WTC11 (cell line): ENCODE measurements around the gene UIMC1. TPM values are rescaled to one million over a fixed set of nuclear protein-coding genes. Genes with fewer than 3 reads are reported as not detected.

Experiments
- ATAC-seq: fragments of 200-7000 bp; cut with Tn5 transposase; 2 replicates; pipeline ENCODE4 v1.10.0; 2021; ENCODE audit warnings: mild to moderate bottlenecking, moderate library complexity
- CTCF ChIA-PET: fragments of 300-600 bp; sonication (Branson Sonifier 250); formaldehyde crosslinking; loops from one replicate; lab custom pipeline; 2021; ENCODE audit warnings: antibody characterized with exemption; lab: Charles Lee
- POLR2A ChIA-PET: fragments of 350-600 bp; sonication (Branson Sonifier 250); formaldehyde crosslinking; loops from one replicate; lab custom pipeline; 2021; ENCODE audit warnings: antibody characterized with exemption; lab: Charles Lee
- DNase-seq: peaks from one replicate; pipeline ENCODE4 v3.0.0; 2021; ENCODE audit warnings: low spot score
- H3K27ac Mint-ChIP-seq: 2 replicates; pipeline ENCODE4 v1.8.0; 2021; ENCODE audit warnings: mixed read lengths
- H3K27me3 Mint-ChIP-seq: 2 replicates; pipeline ENCODE4 v1.8.0; 2021; ENCODE audit warnings: low read depth, mild to moderate bottlenecking, moderate library complexity, mixed read lengths
- H3K36me3 Mint-ChIP-seq: 2 replicates; pipeline ENCODE4 v1.8.0; 2021; ENCODE audit warnings: mixed read lengths
- H3K4me1 Mint-ChIP-seq: 2 replicates; pipeline ENCODE4 v1.8.0; 2022; ENCODE audit warnings: mixed read lengths
- H3K4me3 Mint-ChIP-seq: 2 replicates; pipeline ENCODE4 v1.8.0; 2021; ENCODE audit warnings: mild to moderate bottlenecking, moderate library complexity, mixed read lengths
- H3K9me3 Mint-ChIP-seq: 2 replicates; pipeline ENCODE4 v1.8.0; 2021; ENCODE audit warnings: mixed read lengths
- CREB1 ChIP-seq: sonication (generic); formaldehyde crosslinking; IDR thresholded peaks from 2 replicates; pipeline ENCODE4 v1.8.0; 2023; ENCODE audit warnings: mild to moderate bottlenecking, missing genetic modification reagents
- E2F1 ChIP-seq: sonication (generic); formaldehyde crosslinking; IDR thresholded peaks from 2 replicates; pipeline ENCODE4 v1.8.0; 2022; ENCODE audit warnings: mild to moderate bottlenecking, missing genetic modification reagents
- ESRRA ChIP-seq: sonication (generic); formaldehyde crosslinking; IDR thresholded peaks from 2 replicates; pipeline ENCODE4 v1.8.1; 2022; ENCODE audit warnings: mild to moderate bottlenecking, missing genetic modification reagents, borderline replicate concordance
- ETV6 ChIP-seq: sonication (generic); formaldehyde crosslinking; IDR thresholded peaks from 2 replicates; pipeline ENCODE4 v1.8.1; 2022; ENCODE audit warnings: mild to moderate bottlenecking, missing genetic modification reagents
- FOXK1 ChIP-seq: sonication (generic); formaldehyde crosslinking; IDR thresholded peaks from 2 replicates; pipeline ENCODE4 v1.8.0; 2022; ENCODE audit warnings: mild to moderate bottlenecking, moderate library complexity, missing genetic modification reagents
- FOXP4 ChIP-seq: sonication (generic); formaldehyde crosslinking; IDR thresholded peaks from 2 replicates; pipeline ENCODE4 v1.8.0; 2022; ENCODE audit warnings: mild to moderate bottlenecking, missing genetic modification reagents
- IRF1 ChIP-seq: sonication (generic); formaldehyde crosslinking; IDR thresholded peaks from 2 replicates; pipeline ENCODE4 v1.8.0; 2023; ENCODE audit warnings: missing genetic modification reagents
- JAZF1 ChIP-seq: fragments of 250-450 bp; sonication (Bioruptor Pico); IDR thresholded peaks from 2 replicates; pipeline ENCODE4 v1.9.0; 2021; ENCODE audit warnings: moderate library complexity, mild to moderate bottlenecking, inconsistent platforms
- MXD4 ChIP-seq: fragments of 250-450 bp; sonication (Bioruptor Pico); IDR thresholded peaks from 2 replicates; pipeline ENCODE4 v1.8.0; 2021; ENCODE audit warnings: mild to moderate bottlenecking, moderate library complexity, borderline replicate concordance
- NFE2L1 ChIP-seq: sonication (generic); formaldehyde crosslinking; IDR thresholded peaks from 2 replicates; pipeline ENCODE4 v1.8.1; 2023; ENCODE audit warnings: missing genetic modification reagents
- NR2C2 ChIP-seq: sonication (generic); formaldehyde crosslinking; IDR thresholded peaks from 2 replicates; pipeline ENCODE4 v1.8.0; 2022; ENCODE audit warnings: mild to moderate bottlenecking, missing genetic modification reagents
- TCF7 ChIP-seq: sonication (generic); formaldehyde crosslinking; IDR thresholded peaks from 2 replicates; pipeline ENCODE4 v1.8.0; 2022; ENCODE audit warnings: mild to moderate bottlenecking, low read depth, missing genetic modification reagents, moderate library complexity
- TEAD4 ChIP-seq: sonication (generic); formaldehyde crosslinking; IDR thresholded peaks from 2 replicates; pipeline ENCODE4 v1.8.0; 2022; ENCODE audit warnings: mild to moderate bottlenecking, missing genetic modification reagents
- ZBTB43 ChIP-seq: sonication (generic); formaldehyde crosslinking; IDR thresholded peaks from 2 replicates; pipeline ENCODE4 v1.8.1; 2023; ENCODE audit warnings: mild to moderate bottlenecking, missing genetic modification reagents
- ZNF263 ChIP-seq: sonication (generic); formaldehyde crosslinking; IDR thresholded peaks from 2 replicates; pipeline ENCODE4 v1.8.1; 2022; ENCODE audit warnings: low read depth, mild to moderate bottlenecking, moderate library complexity, missing genetic modification reagents
- ZNF317 ChIP-seq: sonication (generic); formaldehyde crosslinking; IDR thresholded peaks from 2 replicates; pipeline ENCODE4 v1.8.1; 2023; ENCODE audit warnings: low read depth, mild to moderate bottlenecking, moderate library complexity, missing genetic modification reagents, borderline replicate concordance
- ZNF396 ChIP-seq: fragments of 250-450 bp; sonication (Bioruptor Pico); IDR thresholded peaks from 2 replicates; pipeline ENCODE4 v1.8.0; 2021; ENCODE audit warnings: mild to moderate bottlenecking, moderate library complexity, borderline replicate concordance
- ZNF671 ChIP-seq: fragments of 250-450 bp; sonication (Bioruptor Pico); IDR thresholded peaks from 2 replicates; pipeline ENCODE4 v1.8.0; 2021; ENCODE audit warnings: mild to moderate bottlenecking
- total RNA-seq: library from RNA; stranded (reverse); gene quantifications from 3 replicates; pipeline ENCODE4 v1.2.3, GENCODE V29; 2021
- TF ChIP-seq, protein P1 (sequence below): sonication (generic); formaldehyde crosslinking; IDR thresholded peaks from 2 replicates; pipeline ENCODE4 v1.8.1; 2023; ENCODE audit warnings: mild to moderate bottlenecking, missing genetic modification reagents, moderate library complexity
- TF ChIP-seq, protein P2 (sequence below): sonication (generic); formaldehyde crosslinking; IDR thresholded peaks from 2 replicates; pipeline ENCODE4 v1.8.1; 2022; ENCODE audit warnings: low read depth, mild to moderate bottlenecking, moderate library complexity, missing genetic modification reagents, borderline replicate concordance
- TF ChIP-seq, protein P3 (sequence below): sonication (generic); formaldehyde crosslinking; conservative IDR thresholded peaks from 2 replicates; pipeline ENCODE4 v1.8.1; 2023; ENCODE audit warnings: mild to moderate bottlenecking, low read depth, missing genetic modification reagents, moderate library complexity

UIMC1 gene
- total RNA-seq, 1 experiment from 2014 or later: 48.0 TPM

GRCh38 chr5:176965633-176966032, 40.9 kb downstream of the UIMC1 start (continued):
- no peak for TF ChIP-seq JAZF1 (CRISPR knock-in tag)
- no peak for TF ChIP-seq ETV6
- TF ChIP-seq, protein P1, sequence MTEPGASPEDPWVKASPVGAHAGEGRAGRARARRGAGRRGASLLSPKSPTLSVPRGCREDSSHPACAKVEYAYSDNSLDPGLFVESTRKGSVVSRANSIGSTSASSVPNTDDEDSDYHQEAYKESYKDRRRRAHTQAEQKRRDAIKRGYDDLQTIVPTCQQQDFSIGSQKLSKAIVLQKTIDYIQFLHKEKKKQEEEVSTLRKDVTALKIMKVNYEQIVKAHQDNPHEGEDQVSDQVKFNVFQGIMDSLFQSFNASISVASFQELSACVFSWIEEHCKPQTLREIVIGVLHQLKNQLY (CRISPR knock-in tag): no peak
- TF ChIP-seq NR2C2 (CRISPR knock-in tag): no peak
- no peak for TF ChIP-seq FOXK1
- TF ChIP-seq, protein P2, sequence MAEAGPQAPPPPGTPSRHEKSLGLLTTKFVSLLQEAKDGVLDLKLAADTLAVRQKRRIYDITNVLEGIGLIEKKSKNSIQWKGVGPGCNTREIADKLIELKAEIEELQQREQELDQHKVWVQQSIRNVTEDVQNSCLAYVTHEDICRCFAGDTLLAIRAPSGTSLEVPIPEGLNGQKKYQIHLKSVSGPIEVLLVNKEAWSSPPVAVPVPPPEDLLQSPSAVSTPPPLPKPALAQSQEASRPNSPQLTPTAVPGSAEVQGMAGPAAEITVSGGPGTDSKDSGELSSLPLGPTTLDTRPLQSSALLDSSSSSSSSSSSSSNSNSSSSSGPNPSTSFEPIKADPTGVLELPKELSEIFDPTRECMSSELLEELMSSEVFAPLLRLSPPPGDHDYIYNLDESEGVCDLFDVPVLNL (CRISPR knock-in tag): no peak
- TF ChIP-seq, all 79 proteins: peak for 0

DNA sequence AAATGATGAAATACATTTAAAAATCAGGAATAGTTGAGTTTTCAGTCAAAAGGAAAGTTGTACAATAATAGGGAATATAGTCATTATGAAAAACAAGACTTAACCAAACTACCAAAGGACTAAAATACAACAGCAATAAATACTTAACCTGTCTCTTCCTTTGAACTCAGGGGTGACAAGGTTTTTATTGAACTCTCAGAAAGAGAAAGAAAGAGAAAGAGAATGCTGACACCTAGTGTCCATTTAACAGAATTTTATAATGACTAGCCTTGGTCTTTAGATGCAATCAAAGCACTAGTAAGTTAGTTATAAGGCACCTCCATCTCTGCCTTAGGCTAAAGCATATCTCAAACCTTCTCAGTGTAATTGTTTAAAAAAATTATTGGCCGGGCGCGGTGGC, 47.5 kb downstream of the UIMC1 start:
- CTCF ChIA-PET: interaction anchor here (1.0 to 1.3 kb wide), 2 partner anchors 298 to 301 kb away, joined by 3 to 10 read pairs; no protein-coding TSS in a partner anchor
- no peak overlapping the region for H3K4me3 Mint-ChIP-seq
- no peaks in the 10 kb centered on the region for H3K9me3 Mint-ChIP-seq
- 0 out of 2 replicates have a peak, but pooled peaks cover 2% of the 10 kb centered on the region for H3K4me1 Mint-ChIP-seq
- no peaks in the 10 kb centered on the region for H3K27me3 Mint-ChIP-seq
- H3K27ac Mint-ChIP-seq: peak overlapping the region; percentile 89
- POLR2A ChIA-PET: interaction anchor here (0.7 kb wide), 1 partner anchor 15 kb away, joined by 7 read pairs; no protein-coding TSS in a partner anchor
- H3K36me3 Mint-ChIP-seq: peaks cover 23% of the 10 kb centered on the region
- TF ChIP-seq ETV6 (no peak), ZNF671 (CRISPR knock-in tag) (no peak), TEAD4 (no peak), ZNF396 (CRISPR knock-in tag) (no peak), CREB1 (CRISPR knock-in tag) (no peak), NFE2L1 (no peak), E2F1 (no peak), JAZF1 (CRISPR knock-in tag) (no peak), ZNF263 (CRISPR knock-in tag) (no peak), FOXP4 (CRISPR knock-in tag) (no peak), MXD4 (no peak), IRF1 (CRISPR knock-in tag) (no peak), TCF7 (CRISPR knock-in tag) (no peak), ZBTB43 (CRISPR knock-in tag) (no peak), ZNF317 (CRISPR knock-in tag) (no peak), ESRRA (CRISPR knock-in tag) (no peak)
- TF ChIP-seq, protein P3, sequence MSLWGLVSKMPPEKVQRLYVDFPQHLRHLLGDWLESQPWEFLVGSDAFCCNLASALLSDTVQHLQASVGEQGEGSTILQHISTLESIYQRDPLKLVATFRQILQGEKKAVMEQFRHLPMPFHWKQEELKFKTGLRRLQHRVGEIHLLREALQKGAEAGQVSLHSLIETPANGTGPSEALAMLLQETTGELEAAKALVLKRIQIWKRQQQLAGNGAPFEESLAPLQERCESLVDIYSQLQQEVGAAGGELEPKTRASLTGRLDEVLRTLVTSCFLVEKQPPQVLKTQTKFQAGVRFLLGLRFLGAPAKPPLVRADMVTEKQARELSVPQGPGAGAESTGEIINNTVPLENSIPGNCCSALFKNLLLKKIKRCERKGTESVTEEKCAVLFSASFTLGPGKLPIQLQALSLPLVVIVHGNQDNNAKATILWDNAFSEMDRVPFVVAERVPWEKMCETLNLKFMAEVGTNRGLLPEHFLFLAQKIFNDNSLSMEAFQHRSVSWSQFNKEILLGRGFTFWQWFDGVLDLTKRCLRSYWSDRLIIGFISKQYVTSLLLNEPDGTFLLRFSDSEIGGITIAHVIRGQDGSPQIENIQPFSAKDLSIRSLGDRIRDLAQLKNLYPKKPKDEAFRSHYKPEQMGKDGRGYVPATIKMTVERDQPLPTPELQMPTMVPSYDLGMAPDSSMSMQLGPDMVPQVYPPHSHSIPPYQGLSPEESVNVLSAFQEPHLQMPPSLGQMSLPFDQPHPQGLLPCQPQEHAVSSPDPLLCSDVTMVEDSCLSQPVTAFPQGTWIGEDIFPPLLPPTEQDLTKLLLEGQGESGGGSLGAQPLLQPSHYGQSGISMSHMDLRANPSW (CRISPR knock-in tag): no peak
- ATAC-seq (peak; percentile 88), DNase-seq (no peak)
